ENCODE measurements around the gene ZNHIT6. TPM values are rescaled to one million over a fixed set of nuclear protein-coding genes. Genes with fewer than 3 reads are reported as not detected.

The ZNHIT6 gene
- total RNA-seq, 4 donors from 2014 or later, result 11.0 to 13.8 (median 12.5) TPM

- WGBS, result 97% methylated on average over 3 of the region's 3 CpGs
These were observed 2.3 kb downstream of the ZNHIT6 start for GRCh38 chr1:85705940-85706339.

GRCh38 chr1:85700422-85700821 lies 7.8 kb downstream of the ZNHIT6 start:
- H3K36me3 ChIP-seq, result peaks cover 40% of the 10 kb centered on the region
- TF ChIP-seq POLR2AphosphoS5 (IDR thresholded peaks at IDR 0.05), result no peak
- TF ChIP-seq CTCF (IDR thresholded peaks at IDR 0.05), result no peak
- no peak for TF ChIP-seq EP300 (IDR thresholded peaks at IDR 0.05)
- no peak for TF ChIP-seq POLR2A (IDR thresholded peaks at IDR 0.05)
- no peak overlapping the region for H3K4me3 ChIP-seq
- H3K27ac ChIP-seq, result no peak overlapping the region
- no peaks in the 10 kb centered on the region for H3K9me3 ChIP-seq
- 80% methylated on average over 4 of the region's 4 CpGs for whole genome bisulfite sequencing
- no peak for DNase-seq (ENCODE audit: low spot score in 2 of 2)
- H3K4me1 ChIP-seq, result peaks cover 4% of the 10 kb centered on the region
- H3K27me3 ChIP-seq, result no peaks in the 10 kb centered on the region

More at GRCh38 chr1:85705940-85706339, 2.3 kb downstream of the ZNHIT6 start:
- Histone ChIP-seq H3K36me3 (peaks cover 28% of the 10 kb centered on the region), H3K27me3 (no peaks in the 10 kb centered on the region), H3K4me3 (no peak overlapping the region), H3K9me3 (no peaks in the 10 kb centered on the region), H3K4me1 (peaks cover 25% of the 10 kb centered on the region), H3K27ac (no peak overlapping the region)
- TF ChIP-seq POLR2AphosphoS5 (IDR thresholded peaks at IDR 0.05), result no peak
- no peak for TF ChIP-seq EP300 (IDR thresholded peaks at IDR 0.05)
- no peak for TF ChIP-seq CTCF (IDR thresholded peaks at IDR 0.05)
- TF ChIP-seq POLR2A (IDR thresholded peaks at IDR 0.05), result no peak
- no peak for DNase-seq (ENCODE audit: low spot score in 2 of 2)

GRCh38 chr1:85697895-85698294 lies 10.3 kb downstream of the ZNHIT6 start:
- DNase-seq (ENCODE audit: low spot score in 2 of 2), result no peak
- Histone ChIP-seq H3K4me3 (no peak overlapping the region), H3K4me1 (no peaks in the 10 kb centered on the region), H3K36me3 (peaks cover 26% of the 10 kb centered on the region), H3K9me3 (no peaks in the 10 kb centered on the region), H3K27me3 (no peaks in the 10 kb centered on the region), H3K27ac (no peak overlapping the region)
- TF ChIP-seq POLR2AphosphoS5 (IDR thresholded peaks at IDR 0.05), result no peak
- TF ChIP-seq EP300 (IDR thresholded peaks at IDR 0.05), result no peak
- TF ChIP-seq POLR2A (IDR thresholded peaks at IDR 0.05), result no peak
- no peak for TF ChIP-seq CTCF (IDR thresholded peaks at IDR 0.05)

GRCh38 chr1:85692730-85693314 lies 15.4 kb downstream of the ZNHIT6 start:
- Histone ChIP-seq H3K27ac (no peak overlapping the region), H3K36me3 (peaks cover 12% of the 10 kb centered on the region), H3K4me1 (no peaks in the 10 kb centered on the region), H3K27me3 (no peaks in the 10 kb centered on the region), H3K4me3 (no peak overlapping the region), H3K9me3 (no peaks in the 10 kb centered on the region)
- no peak for DNase-seq (ENCODE audit: low spot score in 2 of 2)
- TF ChIP-seq EP300 (IDR thresholded peaks at IDR 0.05) (no peak), CTCF (IDR thresholded peaks at IDR 0.05) (peak in 1 of 2 donors; percentile 19)
- WGBS, result 47% methylated on average over 1 of the region's 1 CpG

- Histone ChIP-seq H3K4me1 (no peaks in the 10 kb centered on the region), H3K27ac (no peak overlapping the region), H3K9me3 (no peaks in the 10 kb centered on the region), H3K36me3 (peaks cover 9% of the 10 kb centered on the region), H3K4me3 (no peak overlapping the region), H3K27me3 (no peaks in the 10 kb centered on the region)
- DNase-seq (ENCODE audit: low spot score in 2 of 2), result no peak
- 80% methylated on average over 4 of the region's 4 CpGs for WGBS
- TF ChIP-seq CTCF (IDR thresholded peaks at IDR 0.05) (no peak), POLR2AphosphoS5 (IDR thresholded peaks at IDR 0.05) (no peak), EP300 (IDR thresholded peaks at IDR 0.05) (no peak), POLR2A (IDR thresholded peaks at IDR 0.05) (no peak)
These were observed 18.3 kb downstream of the ZNHIT6 start for GRCh38 chr1:85689775-85690404.

Measured in suprapubic skin (tissue), 4 donors.